ENCODE measurements around the gene COL3A1. TPM values are rescaled to one million over a fixed set of nuclear protein-coding genes. Genes with fewer than 3 reads are reported as not detected.
A peak's percentile ranks its signal among the peaks of the same experiment; 100 is the strongest.

The COL3A1 gene
- total and polyA plus RNA-seq, 4 donors = 45.3 to 2,500 (median 369) TPM

DNA sequence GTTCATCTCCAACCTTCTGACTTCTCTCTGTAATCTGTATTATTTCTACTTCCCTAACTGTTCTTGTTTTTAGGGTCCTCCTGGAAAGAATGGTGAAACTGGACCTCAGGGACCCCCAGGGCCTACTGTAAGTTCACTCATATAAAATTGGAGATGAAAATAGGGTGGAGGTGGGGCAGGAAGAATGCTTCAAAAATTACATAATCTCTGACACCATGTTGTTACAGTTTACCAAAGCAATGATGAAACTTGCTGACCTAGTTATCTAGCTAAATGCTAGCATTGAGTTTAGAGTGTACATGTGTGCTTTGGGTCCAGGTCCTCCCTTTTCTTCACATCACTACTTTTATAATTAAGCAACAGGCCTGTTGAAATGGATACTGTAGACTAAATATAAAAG lies 23.1 kb downstream of the COL3A1 start:
- H3K36me3 ChIP-seq (ENCODE audit: control insufficient read depth in 4 of 4, insufficient read depth in 4 of 4, low read length in 4 of 4) = peaks cover 0 to 81% (median 20%) of the 10 kb centered on the region in 4 donors
- TF ChIP-seq, protein P1, sequence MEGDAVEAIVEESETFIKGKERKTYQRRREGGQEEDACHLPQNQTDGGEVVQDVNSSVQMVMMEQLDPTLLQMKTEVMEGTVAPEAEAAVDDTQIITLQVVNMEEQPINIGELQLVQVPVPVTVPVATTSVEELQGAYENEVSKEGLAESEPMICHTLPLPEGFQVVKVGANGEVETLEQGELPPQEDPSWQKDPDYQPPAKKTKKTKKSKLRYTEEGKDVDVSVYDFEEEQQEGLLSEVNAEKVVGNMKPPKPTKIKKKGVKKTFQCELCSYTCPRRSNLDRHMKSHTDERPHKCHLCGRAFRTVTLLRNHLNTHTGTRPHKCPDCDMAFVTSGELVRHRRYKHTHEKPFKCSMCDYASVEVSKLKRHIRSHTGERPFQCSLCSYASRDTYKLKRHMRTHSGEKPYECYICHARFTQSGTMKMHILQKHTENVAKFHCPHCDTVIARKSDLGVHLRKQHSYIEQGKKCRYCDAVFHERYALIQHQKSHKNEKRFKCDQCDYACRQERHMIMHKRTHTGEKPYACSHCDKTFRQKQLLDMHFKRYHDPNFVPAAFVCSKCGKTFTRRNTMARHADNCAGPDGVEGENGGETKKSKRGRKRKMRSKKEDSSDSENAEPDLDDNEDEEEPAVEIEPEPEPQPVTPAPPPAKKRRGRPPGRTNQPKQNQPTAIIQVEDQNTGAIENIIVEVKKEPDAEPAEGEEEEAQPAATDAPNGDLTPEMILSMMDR (IDR thresholded peaks at IDR 0.05; ENCODE audit: control extremely low read depth, extremely low read depth) = no peak
- ATAC-seq (ENCODE audit: insufficient read depth, low FRiP score) (no peak), DNase-seq (no peak)
- H3K9me3 ChIP-seq (ENCODE audit: control insufficient read depth in 4 of 4, insufficient read depth in 3 of 4, low read length in 3 of 4) = no peaks in the 10 kb centered on the region
- no peak overlapping the region for H3K4me3 ChIP-seq
- no peaks in the 10 kb centered on the region for H3K4me1 ChIP-seq (ENCODE audit: control insufficient read depth in 5 of 5, insufficient read depth in 5 of 5, low read length in 5 of 5)
- no peak overlapping the region for H3K27ac ChIP-seq (ENCODE audit: low read depth in 1 of 2, low read length in 1 of 2)
- H3K27me3 ChIP-seq (ENCODE audit: control insufficient read depth in 3 of 3, insufficient read depth in 3 of 3, low read length in 2 of 3) = no peaks in the 10 kb centered on the region
- no peak overlapping the region for H3K9ac ChIP-seq (ENCODE audit: insufficient read depth in 1 of 2, low read length in 2 of 2)

DNA sequence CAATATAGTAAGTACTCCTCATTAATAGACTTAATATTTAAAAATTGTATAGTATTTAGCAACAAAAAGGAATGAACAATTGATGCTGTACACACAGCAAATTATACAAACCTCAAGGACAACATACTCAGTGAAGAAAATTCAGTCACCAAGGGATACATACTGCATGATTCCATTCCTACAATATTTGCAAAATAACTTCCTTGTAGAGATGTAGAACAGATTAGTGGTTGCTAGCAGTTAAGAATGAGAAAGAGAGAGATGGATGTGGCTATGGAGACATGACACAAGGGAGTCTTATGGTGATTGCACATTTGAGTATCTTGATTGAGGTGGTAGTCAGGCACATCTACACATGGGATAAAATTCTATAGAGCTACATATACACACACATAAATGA lies 26.0 kb downstream of the COL3A1 start:
- no peak for DNase-seq
- Histone ChIP-seq H3K27me3 (ENCODE audit: control insufficient read depth in 3 of 3, insufficient read depth in 3 of 3, low read length in 2 of 3) (no peaks in the 10 kb centered on the region), H3K27ac (ENCODE audit: low read depth in 1 of 2, low read length in 1 of 2) (no peak overlapping the region), H3K36me3 (ENCODE audit: control insufficient read depth in 4 of 4, insufficient read depth in 4 of 4, low read length in 4 of 4) (peaks cover 0 to 73% (median 21%) of the 10 kb centered on the region in 4 donors), H3K9ac (ENCODE audit: insufficient read depth in 1 of 2, low read length in 2 of 2) (no peak overlapping the region), H3K4me1 (ENCODE audit: control insufficient read depth in 5 of 5, insufficient read depth in 5 of 5, low read length in 5 of 5) (no peaks in the 10 kb centered on the region), H3K9me3 (ENCODE audit: control insufficient read depth in 4 of 4, insufficient read depth in 3 of 4, low read length in 3 of 4) (no peaks in the 10 kb centered on the region), H3K4me3 (no peak overlapping the region)
- TF ChIP-seq, protein P1 (IDR thresholded peaks at IDR 0.05; ENCODE audit: control extremely low read depth, extremely low read depth) = no peak
- no peak for ATAC-seq (ENCODE audit: insufficient read depth, low FRiP score)

DNA sequence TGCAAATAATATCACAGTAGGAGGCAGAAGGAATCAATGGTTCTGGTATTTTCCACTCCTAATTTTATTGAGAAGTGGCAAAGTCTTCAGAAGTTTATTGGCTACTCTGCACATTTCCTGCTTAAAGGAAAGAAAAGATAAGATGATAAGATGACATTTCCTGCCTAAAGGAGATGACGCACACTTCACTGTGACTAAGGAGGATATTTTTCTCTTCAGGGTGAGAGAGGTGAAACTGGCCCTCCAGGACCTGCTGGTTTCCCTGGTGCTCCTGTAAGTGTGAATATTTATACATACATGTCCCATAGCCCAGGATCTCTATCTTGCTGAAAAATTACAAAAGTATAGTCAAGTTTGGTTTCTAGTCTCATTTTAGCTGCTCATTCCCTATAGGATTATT lies 27.9 kb downstream of the COL3A1 start:
- DNase-seq (no peak), ATAC-seq (ENCODE audit: insufficient read depth, low FRiP score) (no peak)
- Histone ChIP-seq H3K4me1 (ENCODE audit: control insufficient read depth in 5 of 5, insufficient read depth in 5 of 5, low read length in 5 of 5) (no peaks in the 10 kb centered on the region), H3K27ac (ENCODE audit: low read depth in 1 of 2, low read length in 1 of 2) (peak overlapping the region in 1 of 2 donors; percentile 57), H3K9me3 (ENCODE audit: control insufficient read depth in 4 of 4, insufficient read depth in 3 of 4, low read length in 3 of 4) (no peaks in the 10 kb centered on the region), H3K9ac (ENCODE audit: insufficient read depth in 1 of 2, low read length in 2 of 2) (no peak overlapping the region), H3K36me3 (ENCODE audit: control insufficient read depth in 4 of 4, insufficient read depth in 4 of 4, low read length in 4 of 4) (peaks cover 0 to 66% (median 25%) of the 10 kb centered on the region in 4 donors), H3K4me3 (no peak overlapping the region), H3K27me3 (ENCODE audit: control insufficient read depth in 3 of 3, insufficient read depth in 3 of 3, low read length in 2 of 3) (no peaks in the 10 kb centered on the region)
- TF ChIP-seq, protein P1 (IDR thresholded peaks at IDR 0.05; ENCODE audit: control extremely low read depth, extremely low read depth) = no peak
- 15 to 34% methylated on average over 1 of the region's 1 CpG for WGBS, 2 donors

DNA sequence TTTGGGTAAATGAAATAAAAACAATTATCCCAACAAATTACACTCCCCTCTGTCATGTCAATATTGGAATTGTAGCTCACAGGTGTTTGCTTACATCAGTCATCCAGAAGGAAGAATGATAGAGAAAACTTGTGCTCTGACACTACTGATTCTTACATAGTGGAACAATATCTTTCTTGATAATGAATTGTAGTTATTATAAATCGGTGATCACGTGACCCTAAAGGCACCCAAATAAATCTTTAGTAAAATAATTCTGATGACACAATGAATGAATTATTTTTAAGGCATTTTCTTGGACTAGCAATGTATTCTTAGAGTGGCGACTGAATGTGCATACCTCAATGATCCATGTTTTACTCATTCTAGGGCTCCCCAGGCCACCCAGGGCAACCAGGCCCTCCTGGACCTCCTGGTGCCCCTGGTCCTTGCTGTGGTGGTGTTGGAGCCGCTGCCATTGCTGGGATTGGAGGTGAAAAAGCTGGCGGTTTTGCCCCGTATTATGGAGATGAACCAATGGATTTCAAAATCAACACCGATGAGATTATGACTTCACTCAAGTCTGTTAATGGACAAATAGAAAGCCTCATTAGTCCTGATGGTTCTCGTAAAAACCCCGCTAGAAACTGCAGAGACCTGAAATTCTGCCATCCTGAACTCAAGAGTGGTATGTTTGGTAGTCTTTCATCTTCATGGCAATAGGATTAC lies 34.5 kb downstream of the COL3A1 start:
- no peak overlapping the region for H3K4me3 ChIP-seq
- ATAC-seq (ENCODE audit: insufficient read depth, low FRiP score) (no peak), DNase-seq (no peak)
- H3K9me3 ChIP-seq (ENCODE audit: control insufficient read depth in 4 of 4, insufficient read depth in 3 of 4, low read length in 3 of 4) = peaks cover 0 to 1% (median 0%) of the 10 kb centered on the region in 4 donors
- no peaks in the 10 kb centered on the region for H3K27me3 ChIP-seq (ENCODE audit: control insufficient read depth in 3 of 3, insufficient read depth in 3 of 3, low read length in 2 of 3)
- H3K27ac ChIP-seq (ENCODE audit: low read depth in 1 of 2, low read length in 1 of 2) = no peak overlapping the region
- TF ChIP-seq, protein P1 (IDR thresholded peaks at IDR 0.05; ENCODE audit: control extremely low read depth, extremely low read depth) = no peak
- H3K36me3 ChIP-seq (ENCODE audit: control insufficient read depth in 4 of 4, insufficient read depth in 4 of 4, low read length in 4 of 4) = peaks cover 0 to 53% (median 24%) of the 10 kb centered on the region in 4 donors
- H3K4me1 ChIP-seq (ENCODE audit: control insufficient read depth in 5 of 5, insufficient read depth in 5 of 5, low read length in 5 of 5) = no peaks in the 10 kb centered on the region
- H3K9ac ChIP-seq (ENCODE audit: insufficient read depth in 1 of 2, low read length in 2 of 2) = no peak overlapping the region
- 90 to 93% methylated on average over 9 of the region's 9 CpGs for WGBS, 2 donors

All from lung (tissue), 12 donors.